Measurements from ENCODE around the gene HLTF. TPM values are rescaled to one million over a fixed set of nuclear protein-coding genes. Genes with fewer than 3 reads are reported as not detected.

HLTF gene
- total RNA-seq, 2 experiments from 2014 or later = 3.3 to 3.6 TPM

DNA sequence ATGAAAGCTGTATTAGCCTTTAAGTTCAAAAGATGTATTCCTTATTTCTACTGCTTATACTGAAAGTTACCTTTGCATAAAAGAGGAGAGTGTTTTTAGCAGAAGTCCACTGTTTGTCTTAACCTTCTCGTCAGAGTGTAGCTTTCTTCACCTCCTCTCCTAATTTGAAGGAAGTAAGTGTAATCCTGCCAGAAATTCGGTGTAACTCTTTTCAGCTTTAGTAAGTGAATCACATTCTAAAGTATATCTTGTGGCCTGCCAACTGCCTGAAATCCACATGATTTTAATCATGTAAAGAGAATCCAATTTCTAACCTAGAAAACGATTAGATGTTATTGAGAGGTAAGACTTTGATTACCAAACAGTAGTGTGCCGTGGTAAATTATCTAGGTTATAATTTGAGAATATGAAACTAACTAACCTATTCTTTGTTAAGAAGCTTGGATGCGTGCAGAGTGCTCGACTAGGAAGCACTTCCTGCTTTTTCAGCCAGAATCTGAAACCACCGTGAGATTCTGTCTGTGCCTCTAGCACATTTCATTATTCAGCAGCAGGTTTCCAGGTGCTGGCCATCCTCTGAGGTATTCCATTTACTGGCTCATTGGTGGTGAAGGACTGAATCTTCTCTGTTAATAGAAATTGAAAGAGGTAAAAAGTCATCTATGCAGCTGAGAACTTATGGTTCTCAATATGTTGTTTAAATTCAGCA lies 87.5 kb downstream of the HLTF start:
- Mint-ChIP-seq H3K4me1 (ENCODE audit: low read depth) (peaks cover 34% of the 10 kb centered on the region), H3K9me3 (no peaks in the 10 kb centered on the region), H3K36me3 (ENCODE audit: low read depth) (peaks cover 45% of the 10 kb centered on the region), H3K27ac (peak overlapping the region; percentile 72), H3K4me3 (peak overlapping the region; percentile 3), H3K27me3 (no peaks in the 10 kb centered on the region)
- H3K36me3 ChIP-seq (ENCODE audit: insufficient read depth, low read length) = peaks cover 41% of the 10 kb centered on the region
- ChIA-PET CTCF (no interaction called here), POLR2A (interaction anchor here (0.6 kb wide), 1 partner anchor 142 kb away, joined by 5 read pairs; no protein-coding TSS in a partner anchor)
- intact Hi-C loops (cut with DNase I, micrococcal nuclease) = loop anchor here (10.0 kb wide), 2 partner anchors 126 to 816 kb away; partner anchors contain the start of genes HPS3 (in 1 of the 2) and RNF13 (in 1 of the 2)
- H3K27me3 ChIP-seq (ENCODE audit: control insufficient read depth in 1 of 2, insufficient read depth in 2 of 2, low read length in 2 of 2) = no peaks in the 10 kb centered on the region
- ATAC-seq (ENCODE audit: poor library complexity) (peak; percentile 58), DNase-seq (peak in 4 of 14 experiments; percentile 26 to 51 (median 38))
- peaks cover 3% of the 10 kb centered on the region for H3K4me1 ChIP-seq (ENCODE audit: insufficient read depth, low read length)
- H3K4me3 ChIP-seq (ENCODE audit: low read length) = no peak overlapping the region
- no peak for TF ChIP-seq CTCF (IDR thresholded peaks at IDR 0.05)
- no peaks in the 10 kb centered on the region for H3K9me3 ChIP-seq (ENCODE audit: control insufficient read depth in 1 of 2, insufficient read depth in 1 of 2, low read length in 2 of 2)
- H3K27ac ChIP-seq (ENCODE audit: low read depth in 1 of 2, low read length in 2 of 2) = peak overlapping the region in 1 of 2 donors; percentile 48

- Histone ChIP-seq H3K4me1 (ENCODE audit: insufficient read depth, low read length) (peaks cover 1% of the 10 kb centered on the region), H3K36me3 (ENCODE audit: insufficient read depth, low read length) (peaks cover 41% of the 10 kb centered on the region), H3K9me3 (ENCODE audit: control insufficient read depth in 1 of 2, insufficient read depth in 1 of 2, low read length in 2 of 2) (no peaks in the 10 kb centered on the region), H3K27me3 (ENCODE audit: control insufficient read depth in 1 of 2, insufficient read depth in 2 of 2, low read length in 2 of 2) (no peaks in the 10 kb centered on the region), H3K27ac (ENCODE audit: low read depth in 1 of 2, low read length in 2 of 2) (peak overlapping the region in 1 of 2 donors; percentile 48), H3K4me3 (ENCODE audit: low read length) (no peak overlapping the region)
- no peaks in the 10 kb centered on the region for H3K9me3 Mint-ChIP-seq
- ChIA-PET POLR2A (no interaction called here), CTCF (no interaction called here)
- no peak for ATAC-seq (ENCODE audit: poor library complexity)
- H3K27me3 Mint-ChIP-seq = no peaks in the 10 kb centered on the region
- peaks cover 39% of the 10 kb centered on the region for H3K4me1 Mint-ChIP-seq (ENCODE audit: low read depth)
- H3K4me3 Mint-ChIP-seq = no peak overlapping the region
- peaks cover 42% of the 10 kb centered on the region for H3K36me3 Mint-ChIP-seq (ENCODE audit: low read depth)
- TF ChIP-seq CTCF (IDR thresholded peaks at IDR 0.05) = no peak
- H3K27ac Mint-ChIP-seq = peak overlapping the region; percentile 72
- intact Hi-C loops (cut with DNase I, micrococcal nuclease) = loop anchor here (10.0 kb wide), 2 partner anchors 127 to 817 kb away; partner anchors contain the start of genes HPS3 (in 1 of the 2) and RNF13 (in 1 of the 2)
- DNase-seq = no peak
These were observed 88.0 kb downstream of the HLTF start for GRCh38 chr3:148998297-148998696.

DNA sequence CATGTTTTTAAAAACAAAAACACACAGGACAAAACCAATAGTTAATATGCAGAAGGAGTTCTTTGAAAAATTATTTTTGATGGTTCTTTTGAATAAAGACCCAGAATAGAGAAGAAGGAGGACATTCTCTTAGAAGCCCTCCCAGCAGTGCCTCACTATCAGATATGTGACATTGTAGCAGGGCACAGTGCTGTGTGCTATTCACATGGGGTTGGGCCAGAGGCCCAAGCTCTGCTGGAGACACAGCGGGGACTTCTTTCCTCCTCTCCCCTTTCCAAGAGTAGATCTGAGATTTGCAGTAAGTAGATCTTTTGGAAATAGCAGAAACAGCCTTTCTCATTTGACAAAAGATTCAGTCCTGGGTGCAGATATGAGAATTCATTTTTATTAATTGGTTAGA lies 88.7 kb downstream of the HLTF start:
- intact Hi-C loops (cut with DNase I, micrococcal nuclease) = loop anchor here (10.0 kb wide), 2 partner anchors 127 to 817 kb away; partner anchors contain the start of genes HPS3 (in 1 of the 2) and RNF13 (in 1 of the 2)
- DNase-seq (no peak), ATAC-seq (ENCODE audit: poor library complexity) (no peak)
- ChIA-PET POLR2A (no interaction called here), CTCF (no interaction called here)
- Histone ChIP-seq H3K9me3 (ENCODE audit: control insufficient read depth in 1 of 2, insufficient read depth in 1 of 2, low read length in 2 of 2) (no peaks in the 10 kb centered on the region), H3K36me3 (ENCODE audit: insufficient read depth, low read length) (peaks cover 41% of the 10 kb centered on the region), H3K27me3 (ENCODE audit: control insufficient read depth in 1 of 2, insufficient read depth in 2 of 2, low read length in 2 of 2) (no peaks in the 10 kb centered on the region), H3K27ac (ENCODE audit: low read depth in 1 of 2, low read length in 2 of 2) (no peak overlapping the region), H3K4me3 (ENCODE audit: low read length) (no peak overlapping the region), H3K4me1 (ENCODE audit: insufficient read depth, low read length) (peaks cover 8% of the 10 kb centered on the region)
- Mint-ChIP-seq H3K4me3 (no peak overlapping the region), H3K4me1 (ENCODE audit: low read depth) (peaks cover 46% of the 10 kb centered on the region), H3K9me3 (no peaks in the 10 kb centered on the region), H3K27ac (peak overlapping the region; percentile 72), H3K27me3 (no peaks in the 10 kb centered on the region), H3K36me3 (ENCODE audit: low read depth) (peaks cover 42% of the 10 kb centered on the region)
- no peak for TF ChIP-seq CTCF (IDR thresholded peaks at IDR 0.05)

Measured in CD4-positive, alpha-beta T cell (primary cell).